Activated naive CD4-positive, alpha-beta T cell treated with anti-CD3 and anti-CD28 coated beads for 36 hours (primary cell): Measurements from ENCODE around the gene CCNH. TPM values are rescaled to one million over a fixed set of nuclear protein-coding genes. Genes with fewer than 3 reads are reported as not detected.
A peak's percentile ranks its signal among the peaks of the same experiment; 100 is the strongest.

Experiments
- CTCF ChIA-PET: fragments of 350-600 bp; sonication (Branson Sonifier 250); formaldehyde crosslinking; loops from one replicate; lab custom pipeline; 2021; ENCODE audit warnings: antibody characterized with exemption; lab: Charles Lee
- DNase-seq: peaks from one replicate; pipeline ENCODE4 v3.0.0-alpha.2; 2020
- H3K27ac Mint-ChIP-seq: one replicate; pipeline ENCODE4 v1.8.0; 2021; ENCODE audit warnings: mild to moderate bottlenecking, mixed read lengths
- H3K27me3 Mint-ChIP-seq: one replicate; pipeline ENCODE4 v1.8.0; 2021; ENCODE audit warnings: low read depth, mixed read lengths
- H3K36me3 Mint-ChIP-seq: one replicate; pipeline ENCODE4 v1.8.0; 2021; ENCODE audit warnings: low read depth, mixed read lengths
- H3K4me1 Mint-ChIP-seq: one replicate; pipeline ENCODE4 v1.8.0; 2021; ENCODE audit warnings: low read depth, mixed read lengths
- H3K4me3 Mint-ChIP-seq: one replicate; pipeline ENCODE4 v1.8.0; 2021; ENCODE audit warnings: mild to moderate bottlenecking, moderate library complexity, mixed read lengths
- H3K9me3 Mint-ChIP-seq: one replicate; pipeline ENCODE4 v1.8.0; 2021; ENCODE audit warnings: mixed read lengths
- intact Hi-C: fragments of 100-400 bp; cut with micrococcal nuclease; formaldehyde crosslinking; loops from one replicate; pipeline ENCODE4 v1.15.1; 2023
- total RNA-seq, 2 experiments: library from RNA; stranded (reverse); gene quantifications; one replicate each; pipeline ENCODE4 v1.2.3, GENCODE V29; 2021

The CCNH gene
- total RNA-seq = 10 to 100 TPM; 58.1 to 61.6 TPM

DNA sequence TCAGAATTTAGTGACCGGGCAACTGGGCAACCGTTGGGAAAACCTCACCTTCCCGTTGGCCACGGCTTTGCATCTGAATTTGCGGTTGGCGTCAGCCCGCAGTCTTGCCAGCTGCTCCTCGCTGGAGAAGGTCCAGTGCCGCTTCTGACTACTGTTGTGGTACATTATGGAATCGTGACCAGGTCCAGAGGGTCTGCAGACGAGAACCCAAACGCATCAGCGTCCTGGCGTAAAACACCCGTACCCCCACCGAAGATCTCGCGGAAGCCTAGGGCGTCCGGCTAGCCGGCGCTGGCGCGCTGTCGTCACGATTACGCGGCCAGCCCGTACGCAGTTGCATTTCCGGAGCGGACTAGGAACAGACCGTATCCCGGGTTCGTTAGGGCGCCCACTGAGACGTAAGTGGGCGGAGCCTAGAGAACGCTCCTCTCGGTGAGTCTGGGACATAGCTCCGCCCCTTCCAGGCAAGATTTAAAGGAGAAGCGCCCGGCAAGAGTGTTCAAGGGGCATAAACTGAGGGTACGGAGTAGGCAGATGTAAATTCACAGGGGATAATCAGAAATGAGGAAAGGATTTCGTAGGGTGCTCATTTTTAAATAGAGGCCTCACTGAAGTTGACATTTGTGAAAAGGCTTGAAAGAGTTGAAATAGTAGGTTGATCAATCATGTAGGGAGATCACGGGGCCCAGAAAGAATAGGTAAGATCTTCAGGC, at the start of gene CCNH:
CCNH (minus strand) TSS at position 301 of the 713 bp plus-strand sequence; CDS start at position 165, 136 bp downstream.
- DNase-seq = peak; percentile 98
- no peaks in the 10 kb centered on the region for H3K9me3 Mint-ChIP-seq
- intact Hi-C loops = loop anchor here (1.0 to 10.0 kb wide), 10 partner anchors 72 to 1422 kb away; partner anchors contain the start of genes COX7C, RASA1 and TMEM161B
- CTCF ChIA-PET = interaction anchor here (1.5 to 3.6 kb wide), 2 partner anchors 12 to 16 kb away, joined by 6 to 29 read pairs; no protein-coding TSS in a partner anchor
- peaks cover 34% of the 10 kb centered on the region for H3K4me1 Mint-ChIP-seq
- H3K27ac Mint-ChIP-seq = peak within 1 kb of the TSS; percentile 95
- H3K36me3 Mint-ChIP-seq = peaks cover 27% of the 10 kb centered on the region
- H3K4me3 Mint-ChIP-seq = peak within 1 kb of the TSS; percentile 95
- no peaks in the 10 kb centered on the region for H3K27me3 Mint-ChIP-seq

DNA sequence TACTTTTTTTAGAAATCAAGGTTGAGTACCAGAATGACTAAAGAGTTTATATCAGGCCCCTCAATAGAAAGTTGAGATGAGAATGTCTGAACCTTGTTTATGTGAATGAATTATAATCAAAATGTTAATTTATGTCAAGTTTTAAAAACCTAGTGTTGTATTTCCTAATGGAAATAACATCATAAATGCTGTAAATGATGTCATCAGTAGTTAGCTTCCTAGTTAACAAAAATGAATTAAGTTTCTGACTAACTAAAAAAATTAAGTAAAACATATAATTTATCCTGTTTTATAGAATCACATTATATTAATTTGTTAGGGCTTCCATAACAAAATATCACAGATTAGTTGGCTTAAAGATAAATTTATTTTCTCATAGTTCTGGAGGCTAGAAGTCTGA, 45.0 kb upstream of the CCNH start:
- no peaks in the 10 kb centered on the region for H3K9me3 Mint-ChIP-seq
- no peaks in the 10 kb centered on the region for H3K36me3 Mint-ChIP-seq
- intact Hi-C loops = no loop called here
- H3K4me1 Mint-ChIP-seq = no peaks in the 10 kb centered on the region
- no peak overlapping the region for H3K27ac Mint-ChIP-seq
- H3K4me3 Mint-ChIP-seq = no peak overlapping the region
- H3K27me3 Mint-ChIP-seq = peaks cover 13% of the 10 kb centered on the region
- DNase-seq = no peak
- CTCF ChIA-PET = no interaction called here

DNA sequence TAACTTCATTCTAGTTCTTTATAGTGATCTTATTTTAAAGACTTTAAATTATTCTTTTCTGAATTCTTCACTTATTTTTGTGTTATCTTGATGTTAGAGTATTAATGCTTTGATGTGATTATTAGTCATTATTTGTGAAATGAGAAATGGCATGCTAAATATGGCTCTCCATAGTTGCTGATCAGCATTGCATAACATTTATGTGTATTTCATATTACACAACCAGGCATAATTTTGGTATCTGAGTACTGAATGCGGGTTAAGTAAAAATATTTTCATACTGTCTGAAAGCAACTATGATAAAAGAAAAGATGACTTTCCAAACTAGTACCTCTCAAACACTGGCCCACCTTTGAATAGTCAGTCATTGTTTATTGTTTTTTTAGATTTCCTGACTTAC, 41.1 kb upstream of the CCNH start:
- CTCF ChIA-PET = no interaction called here

GRCh38 chr5:87452837-87453236, 40.1 kb upstream of the CCNH start:
- no peak overlapping the region for H3K27ac Mint-ChIP-seq
- CTCF ChIA-PET = no interaction called here
- no peaks in the 10 kb centered on the region for H3K9me3 Mint-ChIP-seq
- intact Hi-C loops = no loop called here
- no peak for DNase-seq
- H3K4me1 Mint-ChIP-seq = no peaks in the 10 kb centered on the region
- no peaks in the 10 kb centered on the region for H3K36me3 Mint-ChIP-seq
- no peak overlapping the region for H3K4me3 Mint-ChIP-seq
- peaks cover 13% of the 10 kb centered on the region for H3K27me3 Mint-ChIP-seq

More for the DNA sequence above, 41.1 kb upstream of the CCNH start:
- Mint-ChIP-seq H3K4me3 (no peak overlapping the region), H3K27me3 (peaks cover 11% of the 10 kb centered on the region), H3K4me1 (no peaks in the 10 kb centered on the region), H3K9me3 (no peaks in the 10 kb centered on the region), H3K36me3 (no peaks in the 10 kb centered on the region), H3K27ac (no peak overlapping the region)
- DNase-seq = no peak
- intact Hi-C loops = no loop called here

GRCh38 chr5:87442419-87442818, 29.7 kb upstream of the CCNH start:
- H3K4me3 Mint-ChIP-seq = no peak overlapping the region
- H3K27ac Mint-ChIP-seq = no peak overlapping the region
- DNase-seq = no peak
- H3K36me3 Mint-ChIP-seq = no peaks in the 10 kb centered on the region
- H3K9me3 Mint-ChIP-seq = no peaks in the 10 kb centered on the region
- CTCF ChIA-PET = no interaction called here
- intact Hi-C loops = no loop called here
- H3K4me1 Mint-ChIP-seq = no peaks in the 10 kb centered on the region
- H3K27me3 Mint-ChIP-seq = peaks cover 12% of the 10 kb centered on the region

- DNase-seq = no peak
- Mint-ChIP-seq H3K4me1 (no peaks in the 10 kb centered on the region), H3K27me3 (peaks cover 8% of the 10 kb centered on the region), H3K4me3 (no peak overlapping the region), H3K36me3 (no peaks in the 10 kb centered on the region), H3K27ac (no peak overlapping the region), H3K9me3 (no peaks in the 10 kb centered on the region)
- CTCF ChIA-PET = no interaction called here
- intact Hi-C loops = no loop called here
Measured at GRCh38 chr5:87438231-87438630, 25.5 kb upstream of the CCNH start.

- H3K27me3 Mint-ChIP-seq = peaks cover 6% of the 10 kb centered on the region
- H3K4me3 Mint-ChIP-seq = no peak overlapping the region
- H3K9me3 Mint-ChIP-seq = no peaks in the 10 kb centered on the region
- no peaks in the 10 kb centered on the region for H3K4me1 Mint-ChIP-seq
- CTCF ChIA-PET = no interaction called here
- intact Hi-C loops = no loop called here
- no peak for DNase-seq
- no peaks in the 10 kb centered on the region for H3K36me3 Mint-ChIP-seq
- no peak overlapping the region for H3K27ac Mint-ChIP-seq
Measured at GRCh38 chr5:87437724-87438123, 25.0 kb upstream of the CCNH start.

GRCh38 chr5:87435144-87435694, 22.5 kb upstream of the CCNH start:
- Mint-ChIP-seq H3K27me3 (peaks cover 5% of the 10 kb centered on the region), H3K4me3 (no peak overlapping the region), H3K27ac (no peak overlapping the region), H3K9me3 (no peaks in the 10 kb centered on the region), H3K36me3 (no peaks in the 10 kb centered on the region), H3K4me1 (no peaks in the 10 kb centered on the region)
- DNase-seq = no peak
- CTCF ChIA-PET = no interaction called here
- intact Hi-C loops = no loop called here

GRCh38 chr5:87434461-87434860, 21.7 kb upstream of the CCNH start:
- intact Hi-C loops = no loop called here
- H3K9me3 Mint-ChIP-seq = no peaks in the 10 kb centered on the region
- H3K4me3 Mint-ChIP-seq = no peak overlapping the region
- H3K4me1 Mint-ChIP-seq = no peaks in the 10 kb centered on the region
- H3K27ac Mint-ChIP-seq = no peak overlapping the region
- CTCF ChIA-PET = no interaction called here
- peaks cover 6% of the 10 kb centered on the region for H3K27me3 Mint-ChIP-seq
- no peak for DNase-seq
- no peaks in the 10 kb centered on the region for H3K36me3 Mint-ChIP-seq

DNA sequence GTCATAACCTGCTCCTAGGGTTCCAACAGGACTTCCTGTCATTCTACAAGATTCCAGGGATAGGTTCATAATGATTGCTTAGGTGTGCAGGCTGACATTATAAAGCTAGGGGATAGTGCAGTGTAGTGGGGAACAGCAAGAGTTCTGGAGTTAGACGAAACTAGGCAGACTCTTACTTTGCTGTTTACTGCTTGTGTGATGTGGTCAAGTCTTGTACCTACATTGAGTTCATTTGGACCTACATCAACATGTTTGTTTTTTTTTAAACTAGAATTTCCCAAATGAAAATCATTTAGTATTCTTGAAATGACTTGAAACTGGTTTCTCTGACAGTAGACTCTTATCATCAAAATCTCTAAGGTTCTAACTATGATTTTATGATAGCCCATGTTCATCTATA, 21.2 kb upstream of the CCNH start:
- Mint-ChIP-seq H3K4me1 (no peaks in the 10 kb centered on the region), H3K4me3 (no peak overlapping the region), H3K27me3 (peaks cover 8% of the 10 kb centered on the region), H3K36me3 (no peaks in the 10 kb centered on the region), H3K27ac (no peak overlapping the region), H3K9me3 (no peaks in the 10 kb centered on the region)
- intact Hi-C loops = no loop called here
- DNase-seq = no peak
- CTCF ChIA-PET = no interaction called here

DNA sequence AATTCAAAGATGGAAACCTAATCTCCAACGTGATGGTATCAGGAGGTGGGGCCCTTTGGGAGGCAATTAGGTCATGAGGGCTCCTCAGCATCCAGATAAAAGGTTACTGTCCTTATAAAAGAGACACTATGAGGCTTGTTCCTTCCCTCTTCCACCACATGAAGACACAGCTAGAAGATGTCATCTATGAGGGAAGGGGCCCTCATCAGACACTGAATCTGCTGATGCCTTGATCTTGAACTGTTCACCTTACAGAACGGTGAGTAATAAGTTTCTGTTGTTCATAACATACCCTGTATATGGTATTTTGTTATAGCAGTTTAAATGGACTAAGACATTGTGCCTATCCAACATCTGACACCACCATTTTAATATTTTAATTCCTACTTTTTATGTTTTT, 19.7 kb upstream of the CCNH start:
- CTCF ChIA-PET = no interaction called here
- H3K36me3 Mint-ChIP-seq = no peaks in the 10 kb centered on the region
- no peaks in the 10 kb centered on the region for H3K4me1 Mint-ChIP-seq
- intact Hi-C loops = no loop called here
- H3K27me3 Mint-ChIP-seq = peaks cover 5% of the 10 kb centered on the region
- DNase-seq = no peak
- H3K9me3 Mint-ChIP-seq = no peaks in the 10 kb centered on the region
- no peak overlapping the region for H3K27ac Mint-ChIP-seq
- no peak overlapping the region for H3K4me3 Mint-ChIP-seq

DNA sequence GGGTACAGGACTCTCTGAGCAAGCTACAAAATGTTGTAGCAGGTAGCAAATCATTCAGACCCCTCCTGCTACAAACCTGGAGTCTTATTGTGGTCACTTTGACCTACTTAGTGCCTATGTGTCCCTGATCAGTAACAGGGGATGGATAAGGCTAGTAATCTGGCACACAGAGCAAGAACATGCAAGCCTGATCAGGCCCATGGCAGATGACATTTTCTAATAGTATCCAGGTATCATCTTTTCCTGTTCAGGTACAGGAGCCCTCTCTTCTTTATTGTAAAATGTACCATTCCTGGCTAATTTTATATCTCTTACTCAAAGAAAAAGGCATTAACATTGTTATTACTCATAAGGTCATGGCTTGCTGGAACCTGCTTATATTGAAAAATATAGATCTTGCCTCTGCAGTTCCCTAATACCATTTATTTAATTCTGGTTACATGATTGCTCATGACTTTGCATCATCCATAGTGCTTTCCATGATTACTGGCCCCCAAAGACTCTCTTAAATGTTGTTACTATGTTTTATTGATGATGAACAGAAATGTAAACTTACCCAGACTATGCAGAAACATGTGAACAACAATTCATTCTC, 18.2 kb upstream of the CCNH start:
- CTCF ChIA-PET = no interaction called here
- Mint-ChIP-seq H3K27ac (no peak overlapping the region), H3K9me3 (no peaks in the 10 kb centered on the region), H3K4me3 (no peak overlapping the region), H3K27me3 (peaks cover 5% of the 10 kb centered on the region), H3K36me3 (no peaks in the 10 kb centered on the region), H3K4me1 (no peaks in the 10 kb centered on the region)
- intact Hi-C loops = no loop called here
- no peak for DNase-seq

DNA sequence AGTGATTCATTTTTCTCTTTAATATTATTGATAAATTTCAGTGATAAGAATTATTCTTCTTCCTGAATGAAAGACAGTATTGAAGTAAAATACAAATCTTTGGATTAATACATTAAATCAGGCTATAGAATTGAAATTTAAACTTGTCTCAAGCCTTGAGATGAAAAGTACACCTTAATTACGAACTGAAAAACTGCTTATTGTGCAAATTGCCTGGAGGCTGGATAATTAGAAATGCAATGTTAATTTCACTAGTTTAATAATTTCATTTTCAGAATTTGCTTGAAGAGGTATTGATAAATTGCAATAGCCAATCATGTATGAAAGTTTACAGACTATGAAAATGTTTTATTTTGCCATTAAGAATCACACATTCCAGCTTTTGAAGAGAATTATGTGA, 11.0 kb upstream of the CCNH start:
- no peak for DNase-seq
- H3K4me3 Mint-ChIP-seq = no peak overlapping the region
- no peaks in the 10 kb centered on the region for H3K9me3 Mint-ChIP-seq
- H3K4me1 Mint-ChIP-seq = no peaks in the 10 kb centered on the region
- intact Hi-C loops = loop anchor here (2.0 kb wide), 1 partner anchor 1267 kb away; no protein-coding TSS in a partner anchor
- H3K36me3 Mint-ChIP-seq = no peaks in the 10 kb centered on the region
- no peaks in the 10 kb centered on the region for H3K27me3 Mint-ChIP-seq
- no peak overlapping the region for H3K27ac Mint-ChIP-seq
- CTCF ChIA-PET = no interaction called here
